A673 (cell line): Measurements from ENCODE around the gene ROR2. TPM values are rescaled to one million over a fixed set of nuclear protein-coding genes. Genes with fewer than 3 reads are reported as not detected.

Experiments
- BruUV-seq: library from RNA; stranded (reverse); fragments of 400-500 nt; replicated peaks from 2 replicates; lab custom pipeline; 2021; lab: Mats Ljungman, UMichigan
- CTCF ChIA-PET: fragments of 300-600 bp; sonication (Branson Sonifier 250); formaldehyde crosslinking; loops from one replicate; lab custom pipeline; 2022; ENCODE audit warnings: antibody characterized with exemption; lab: Charles Lee
- POLR2A ChIA-PET: fragments of 300-600 bp; sonication (Branson Sonifier 250); formaldehyde crosslinking; loops from one replicate; lab custom pipeline; 2022; ENCODE audit warnings: antibody characterized with exemption; ENCODE audit not compliant: low non-redundant PET; lab: Charles Lee
- DNase-seq: peaks from one replicate; pipeline ENCODE4 v3.0.0-alpha.2; 2015; ENCODE audit warnings: low spot score
- H3K27ac ChIP-seq: fragments of 200-600 bp; sonication (generic); 2 replicates; pipeline ENCODE4 v1.5.1; 2016; ENCODE audit warnings: mixed run types, low read depth, mild to moderate bottlenecking, mixed read lengths, antibody characterized with exemption, low read length; ENCODE audit not compliant: poor library complexity, severe bottlenecking
- H3K27me3 ChIP-seq: fragments of 200-600 bp; sonication (generic); replicated peaks from 2 replicates; pipeline ENCODE4 v1.6.1; 2017; ENCODE audit warnings: mixed run types, low read depth, mild to moderate bottlenecking, mixed read lengths, antibody characterized with exemption, low read length; ENCODE audit not compliant: insufficient read depth, poor library complexity
- H3K36me3 ChIP-seq: fragments of 200-600 bp; sonication (generic); 2 replicates; pipeline ENCODE4 v1.6.1; 2016; ENCODE audit warnings: mixed run types, mild to moderate bottlenecking, mixed read lengths, antibody characterized with exemption, low read length; ENCODE audit not compliant: insufficient read depth, poor library complexity, severe bottlenecking
- H3K4me1 ChIP-seq: fragments of 200-600 bp; sonication (generic); 2 replicates; pipeline ENCODE4 v1.6.1; 2017; ENCODE audit warnings: mixed run types, mild to moderate bottlenecking, mixed read lengths, antibody characterized with exemption, low read length; ENCODE audit not compliant: insufficient read depth, poor library complexity, severe bottlenecking
- H3K4me3 ChIP-seq: fragments of 200-600 bp; sonication (generic); 2 replicates; pipeline ENCODE4 v1.5.1; 2016; ENCODE audit warnings: low read depth, mixed run types, mild to moderate bottlenecking, mixed read lengths, low read length; ENCODE audit not compliant: poor library complexity, severe bottlenecking
- H3K9me3 ChIP-seq: fragments of 200-600 bp; sonication (generic); 2 replicates; pipeline ENCODE4 v1.6.1; 2016; ENCODE audit warnings: mixed run types, low read depth, mild to moderate bottlenecking, mixed read lengths, antibody characterized with exemption, low read length; ENCODE audit not compliant: poor library complexity, severe bottlenecking
- CTCF ChIP-seq: fragments of 300-800, 200-600 bp; sonication (generic); conservative IDR thresholded peaks from 2 replicates; pipeline ENCODE4 v1.5.1; 2017; ENCODE audit warnings: low read depth, mild to moderate bottlenecking, antibody characterized with exemption, low read length, moderate library complexity, mixed read lengths
- EZH2 ChIP-seq: fragments of 200-600 bp; sonication (generic); IDR thresholded peaks from 2 replicates; pipeline ENCODE4 v1.6.1; 2017; ENCODE audit warnings: borderline replicate concordance, low read depth, mild to moderate bottlenecking, mixed read lengths, antibody characterized with exemption, low read length; ENCODE audit not compliant: poor library complexity, severe bottlenecking
- intact Hi-C: fragments of 100-400 bp; cut with micrococcal nuclease; formaldehyde crosslinking; loops from one replicate; pipeline ENCODE4 v1.10.0; 2022; ENCODE audit not compliant: unreplicated experiment
- total RNA-seq: library from RNA; stranded (reverse); gene quantifications from 2 replicates; pipeline ENCODE4 v1.2.3, GENCODE V29; 2021

ROR2 gene
- total RNA-seq, 1 experiment from 2014 or later: 12.3 TPM

- no TSS peak for BruUV-seq
- no peak for DNase-seq
- no peak for TF ChIP-seq CTCF
- intact Hi-C loops: no loop called here
- Histone ChIP-seq H3K27me3 (no peaks in the 10 kb centered on the region), H3K36me3 (no peaks in the 10 kb centered on the region), H3K4me3 (no peak overlapping the region), H3K9me3 (no peaks in the 10 kb centered on the region), H3K4me1 (peaks cover 10% of the 10 kb centered on the region), H3K27ac (no peak overlapping the region)
- ChIA-PET POLR2A (no interaction called here), CTCF (interaction anchor here (0.7 to 1.3 kb wide), 3 partner anchors 18 to 174 kb away, joined by 3 to 4 read pairs (median 3); partner anchors contain the start of gene ROR2)
These were observed 173.4 kb downstream of the ROR2 start for GRCh38 chr9:91776409-91777291.

GRCh38 chr9:91775708-91776028 lies 174.4 kb downstream of the ROR2 start:
- no peaks in the 10 kb centered on the region for H3K27me3 ChIP-seq

GRCh38 chr9:91775011-91775707 lies 174.9 kb downstream of the ROR2 start:
- H3K36me3 ChIP-seq: no peaks in the 10 kb centered on the region
- no peak overlapping the region for H3K4me3 ChIP-seq
- H3K27me3 ChIP-seq: no peaks in the 10 kb centered on the region
- no peak overlapping the region for H3K27ac ChIP-seq
- intact Hi-C loops: loop anchor here (1.0 kb wide), 2 partner anchors 173 to 203 kb away; no protein-coding TSS in a partner anchor
- POLR2A ChIA-PET: no interaction called here
- CTCF ChIA-PET: no interaction called here
- peaks cover 10% of the 10 kb centered on the region for H3K4me1 ChIP-seq
- BruUV-seq: no TSS peak
- peak; percentile 77 for DNase-seq
- TF ChIP-seq EZH2 (no peak), CTCF (peak; percentile 92)
- H3K9me3 ChIP-seq: no peaks in the 10 kb centered on the region

More at GRCh38 chr9:91775708-91776028, 174.4 kb downstream of the ROR2 start:
- Histone ChIP-seq H3K4me3 (no peak overlapping the region), H3K4me1 (peaks cover 10% of the 10 kb centered on the region), H3K9me3 (no peaks in the 10 kb centered on the region), H3K27ac (no peak overlapping the region), H3K36me3 (no peaks in the 10 kb centered on the region)
- DNase-seq: no peak
- BruUV-seq: no TSS peak
- ChIA-PET CTCF (no interaction called here), POLR2A (no interaction called here)
- intact Hi-C loops: loop anchor here (1.0 kb wide), 2 partner anchors 173 to 203 kb away; no protein-coding TSS in a partner anchor
- no peak for TF ChIP-seq EZH2
- TF ChIP-seq CTCF: no peak
